ENCODE results near the gene TAF6.
"Not testable (repeated sequence)": the region's sequence is repeated elsewhere in the genome, so short reads cannot be mapped to it uniquely, and the experiment has no call there.

TAF6 gene

GRCh38 chr7:100147278-100147677 is 28.1 kb upstream of the TAF6 start:
- no peak overlapping the region for H3K27ac ChIP-seq
- H3K4me2 ChIP-seq (ENCODE audit: low read length): no peak overlapping the region
- H3K4me3 ChIP-seq (ENCODE audit: low read depth, low read length): no peak overlapping the region
- TF ChIP-seq CTCF (IDR thresholded peaks at IDR 0.05): no peak
- H3K9me3 ChIP-seq (ENCODE audit: control insufficient read depth, low read length): no peaks in the 10 kb centered on the region
- no peaks in the 10 kb centered on the region for H3K36me3 ChIP-seq (ENCODE audit: control insufficient read depth, insufficient read depth, low read length)
- peaks cover 2% of the 10 kb centered on the region for H3K4me1 ChIP-seq
- H2AFZ ChIP-seq: no peak overlapping the region
- no peaks in the 10 kb centered on the region for H3K27me3 ChIP-seq (ENCODE audit: control insufficient read depth, insufficient read depth, low read length)
- H3K9ac ChIP-seq: no peak overlapping the region
- peaks cover 6% of the 10 kb centered on the region for H3K79me2 ChIP-seq

- not testable (repeated sequence) for H3K9me3 ChIP-seq (ENCODE audit: control insufficient read depth, low read length); H3K27me3 ChIP-seq (ENCODE audit: control insufficient read depth, insufficient read depth, low read length); H3K4me1 ChIP-seq; H3K79me2 ChIP-seq; H3K36me3 ChIP-seq (ENCODE audit: control insufficient read depth, insufficient read depth, low read length); H3K4me2 ChIP-seq (ENCODE audit: low read length); H3K27ac ChIP-seq; H3K9ac ChIP-seq; H3K4me3 ChIP-seq (ENCODE audit: low read depth, low read length); H2AFZ ChIP-seq
Measured at GRCh38 chr7:100146350-100146749, 27.2 kb upstream of the TAF6 start.

GRCh38 chr7:100142461-100142860 is 23.3 kb upstream of the TAF6 start:
- H3K27me3 ChIP-seq (ENCODE audit: control insufficient read depth, insufficient read depth, low read length): no peaks in the 10 kb centered on the region
- no peak overlapping the region for H3K4me3 ChIP-seq (ENCODE audit: low read depth, low read length)
- H2AFZ ChIP-seq: no peak overlapping the region
- H3K27ac ChIP-seq: no peak overlapping the region
- H3K4me1 ChIP-seq: no peaks in the 10 kb centered on the region
- H3K36me3 ChIP-seq (ENCODE audit: control insufficient read depth, insufficient read depth, low read length): no peaks in the 10 kb centered on the region
- H3K4me2 ChIP-seq (ENCODE audit: low read length): no peak overlapping the region
- no peak overlapping the region for H3K9ac ChIP-seq
- TF ChIP-seq CTCF (IDR thresholded peaks at IDR 0.05): no peak
- no peaks in the 10 kb centered on the region for H3K79me2 ChIP-seq
- no peaks in the 10 kb centered on the region for H3K9me3 ChIP-seq (ENCODE audit: control insufficient read depth, low read length)

GRCh38 chr7:100141555-100141949 is 22.4 kb upstream of the TAF6 start:
- Histone ChIP-seq H3K27me3 (ENCODE audit: control insufficient read depth, insufficient read depth, low read length) (no peaks in the 10 kb centered on the region), H2AFZ (no peak overlapping the region), H3K4me1 (no peaks in the 10 kb centered on the region), H3K4me2 (ENCODE audit: low read length) (no peak overlapping the region), H3K27ac (no peak overlapping the region), H3K36me3 (ENCODE audit: control insufficient read depth, insufficient read depth, low read length) (no peaks in the 10 kb centered on the region), H3K4me3 (ENCODE audit: low read depth, low read length) (no peak overlapping the region), H3K9ac (no peak overlapping the region), H3K79me2 (no peaks in the 10 kb centered on the region), H3K9me3 (ENCODE audit: control insufficient read depth, low read length) (no peaks in the 10 kb centered on the region)
- TF ChIP-seq CTCF (IDR thresholded peaks at IDR 0.05): no peak

GRCh38 chr7:100137851-100138760 is 18.9 kb upstream of the TAF6 start:
- Histone ChIP-seq H3K27ac (no peak overlapping the region), H3K9ac (no peak overlapping the region), H3K9me3 (ENCODE audit: control insufficient read depth, low read length) (no peaks in the 10 kb centered on the region), H3K36me3 (ENCODE audit: control insufficient read depth, insufficient read depth, low read length) (no peaks in the 10 kb centered on the region), H2AFZ (no peak overlapping the region), H3K4me3 (ENCODE audit: low read depth, low read length) (no peak overlapping the region), H3K4me2 (ENCODE audit: low read length) (no peak overlapping the region), H3K27me3 (ENCODE audit: control insufficient read depth, insufficient read depth, low read length) (no peaks in the 10 kb centered on the region), H3K79me2 (no peaks in the 10 kb centered on the region), H3K4me1 (no peaks in the 10 kb centered on the region)
- no peak for TF ChIP-seq CTCF (IDR thresholded peaks at IDR 0.05)
